HepG2 (cell line): ENCODE results near the gene RRP8. TPM values are rescaled to one million over a fixed set of nuclear protein-coding genes. Genes with fewer than 3 reads are reported as not detected.

ENCODE experiments used
- ATF7 ChIP-seq, 2 experiments: fragments of 450-650 bp in 1 of 2; sonication (generic) in 1 of 2; formaldehyde crosslinking in 1 of 2; IDR thresholded peaks; 2 replicates each; pipeline versions ENCODE4 v1.4.0 to v1.6.1; 2016 to 2020; ENCODE audit warnings: antibody characterized with exemption in 1 of 2, mild to moderate bottlenecking in 1 of 2, missing genetic modification reagents in 1 of 2
- BRCA1 ChIP-seq: sonication (generic); formaldehyde crosslinking; IDR thresholded peaks from 2 replicates; pipeline ENCODE4 v1.4.0; 2020; ENCODE audit warnings: missing genetic modification reagents
- CEBPB ChIP-seq: IDR thresholded peaks from 2 replicates; pipeline ENCODE4 v1.6.1; 2011; ENCODE audit warnings: low read depth, low read length, improper control_type of control experiment, borderline replicate concordance
- CSRNP2 ChIP-seq: sonication (generic); formaldehyde crosslinking; conservative IDR thresholded peaks from 2 replicates; pipeline ENCODE4 v1.8.0; 2022; ENCODE audit warnings: low read depth, missing genetic modification reagents
- DPF2 ChIP-seq: sonication (generic); formaldehyde crosslinking; IDR thresholded peaks from 2 replicates; pipeline ENCODE4 v1.4.0; 2020; ENCODE audit warnings: mild to moderate bottlenecking, low read depth, missing genetic modification reagents, borderline replicate concordance
- IKZF1 ChIP-seq: fragments of 450-650 bp; IDR thresholded peaks from 2 replicates; pipeline ENCODE4 v1.7.1; 2016
- JUN ChIP-seq: sonication (generic); formaldehyde crosslinking; IDR thresholded peaks from 2 replicates; pipeline ENCODE4 v1.4.0; 2020; ENCODE audit warnings: mild to moderate bottlenecking, missing genetic modification reagents
- KLF6 ChIP-seq: IDR thresholded peaks from 2 replicates; pipeline ENCODE4 v1.8.0; 2016; ENCODE audit warnings: missing biosample characterization, missing genetic modification reagents
- MBNL3 ChIP-seq: fragments of 250-450 bp; sonication (Bioruptor Pico); conservative IDR thresholded peaks from 2 replicates; pipeline ENCODE4 v1.8.0; 2022; ENCODE audit warnings: mild to moderate bottlenecking, inconsistent platforms
- MTERF4 ChIP-seq: sonication (generic); formaldehyde crosslinking; IDR thresholded peaks from 2 replicates; pipeline ENCODE4 v1.8.0; 2023; ENCODE audit warnings: mild to moderate bottlenecking, missing genetic modification reagents
- NFIB ChIP-seq: sonication (generic); formaldehyde crosslinking; IDR thresholded peaks from 2 replicates; pipeline ENCODE4 v1.9.0; 2021; ENCODE audit warnings: missing genetic modification reagents, mild to moderate bottlenecking, borderline replicate concordance
- NFKB2 ChIP-seq: sonication (generic); formaldehyde crosslinking; IDR thresholded peaks from 2 replicates; pipeline ENCODE4 v1.4.0; 2020; ENCODE audit warnings: missing genetic modification reagents, borderline replicate concordance
- PAF1 ChIP-seq: IDR thresholded peaks from 2 replicates; pipeline ENCODE4 v1.6.1; 2016; ENCODE audit warnings: missing genetic modification reagents, missing compliant biosample characterization
- PHF5A ChIP-seq: IDR thresholded peaks from one replicate; pipeline ENCODE4 v1.6.1; 2018; ENCODE audit warnings: low read depth, missing genetic modification reagents; ENCODE audit not compliant: unreplicated experiment
- PREB ChIP-seq: sonication (generic); formaldehyde crosslinking; IDR thresholded peaks from 2 replicates; pipeline ENCODE4 v1.4.0; 2020; ENCODE audit warnings: missing genetic modification reagents
- RARA ChIP-seq: IDR thresholded peaks from 2 replicates; pipeline ENCODE4 v1.6.1; 2016; ENCODE audit warnings: missing genetic modification reagents, missing compliant biosample characterization
- SAP130 ChIP-seq: IDR thresholded peaks from 2 replicates; pipeline ENCODE4 v1.6.1; 2016; ENCODE audit warnings: low read depth
- TAF1 ChIP-seq: sonication (generic); formaldehyde crosslinking; IDR thresholded peaks from 2 replicates; pipeline ENCODE4 v1.4.0; 2020; ENCODE audit warnings: missing genetic modification reagents
- ZC3H13 ChIP-seq: sonication (generic); formaldehyde crosslinking; IDR thresholded peaks from 2 replicates; pipeline ENCODE4 v1.8.1; 2023; ENCODE audit warnings: mild to moderate bottlenecking, missing genetic modification reagents, moderate library complexity
- ZFP82 ChIP-seq: sonication (generic); formaldehyde crosslinking; IDR thresholded peaks from 2 replicates; pipeline ENCODE4 v1.5.1; 2020; ENCODE audit warnings: mild to moderate bottlenecking, missing genetic modification reagents, borderline replicate concordance
- ZMAT5 ChIP-seq: sonication (generic); formaldehyde crosslinking; IDR thresholded peaks from 2 replicates; pipeline ENCODE4 v1.5.0; 2020; ENCODE audit warnings: mild to moderate bottlenecking, low read depth, missing genetic modification reagents, borderline replicate concordance
- ZNF10 ChIP-seq: sonication (generic); formaldehyde crosslinking; IDR thresholded peaks from 2 replicates; pipeline ENCODE4 v1.4.0; 2020; ENCODE audit warnings: mild to moderate bottlenecking, low read depth, missing genetic modification reagents, borderline replicate concordance
- ZNF235 ChIP-seq: sonication (generic); formaldehyde crosslinking; IDR thresholded peaks from 2 replicates; pipeline ENCODE4 v1.8.1; 2023; ENCODE audit warnings: mild to moderate bottlenecking, missing genetic modification reagents, borderline replicate concordance
- ZNF563 ChIP-seq: sonication (generic); formaldehyde crosslinking; IDR thresholded peaks from 2 replicates; pipeline ENCODE4 v1.8.0; 2022; ENCODE audit warnings: mild to moderate bottlenecking, moderate library complexity, missing genetic modification reagents
- polyA plus RNA-seq, 8 experiments: library from polyadenylated mRNA; depleted of rRNA in 3 of 8; stranded (reverse) in 7 of 8; unstranded in 1 of 8; fragments of >200 nt; fragmentation: Illumina TruSeq in 4 of 8; extraction: Trizol in 4 of 8; gene quantifications; 2 replicates each; pipeline versions ENCODE4 v1.2.1 to v1.2.3, GENCODE V29; 2011 to 2016; ENCODE audit warnings: low read depth in 4 of 8, missing spikeins in 1 of 8, mixed read lengths in 1 of 8; ENCODE audit not compliant: insufficient read depth in 1 of 8
- total RNA-seq, 5 experiments: library from RNA; depleted of rRNA; stranded (reverse); fragments of >200 nt; fragmentation: Illumina TruSeq; extraction: Trizol; gene quantifications; 2 replicates each; pipeline ENCODE4 v1.2.3, GENCODE V29; 2016; ENCODE audit warnings: low read depth in 1 of 5
- TF ChIP-seq, protein P1 (sequence below): sonication (generic); formaldehyde crosslinking; IDR thresholded peaks from 2 replicates; pipeline ENCODE4 v1.4.0; 2020; ENCODE audit warnings: missing genetic modification reagents, borderline replicate concordance

RRP8 gene
- total and polyA plus RNA-seq, 2 of the 13 experiments (the other 11 are each of a cell fraction or from before 2014, with no cell fraction given) = 7.2 to 21.6 TPM

DNA sequence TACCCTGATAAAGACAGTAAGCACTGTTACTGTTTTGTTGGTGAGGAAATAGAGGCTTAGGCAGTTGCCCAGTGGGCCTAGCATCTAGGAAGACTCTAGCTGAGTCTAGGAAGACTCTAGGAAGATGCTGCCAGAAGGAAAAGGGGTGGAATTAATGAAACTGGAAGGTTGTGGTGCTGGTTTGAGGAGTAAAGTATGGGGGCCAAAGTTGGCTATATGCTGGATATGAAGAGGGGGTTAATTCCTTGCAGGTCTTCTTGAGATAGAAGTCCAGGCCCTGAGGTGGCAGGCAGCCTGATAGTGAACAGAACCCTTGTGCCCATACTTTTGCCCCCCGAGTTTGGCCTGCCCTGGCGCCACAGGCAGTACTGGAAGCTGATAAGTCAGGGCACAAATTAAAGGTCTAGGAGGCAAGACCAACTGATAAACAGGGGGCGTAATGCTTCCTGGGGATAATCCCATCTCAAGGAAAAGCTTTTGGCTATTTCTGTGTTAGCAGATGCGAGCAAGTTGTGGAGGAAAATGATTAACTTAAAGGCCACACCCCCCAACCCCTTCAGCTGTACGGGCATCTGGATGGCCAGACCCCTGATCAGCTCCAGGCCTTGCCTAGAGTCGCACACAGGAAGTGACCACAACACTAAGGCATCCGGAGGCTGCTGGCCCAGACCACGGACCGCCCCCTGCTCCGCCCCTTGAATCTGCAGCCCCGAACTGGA is 3.2 kb upstream of the RRP8 start (continued):
- TF ChIP-seq ZNF563 (CRISPR knock-in tag) (no peak), MBNL3 (CRISPR knock-in tag) (no peak), PAF1 (no peak), CEBPB (no peak), PHF5A (CRISPR knock-in tag) (no peak), ZC3H13 (CRISPR knock-in tag) (no peak), TAF1 (CRISPR knock-in tag) (peak; percentile 31; the same call in 1 of the 2 replicates), NFIB (CRISPR knock-in tag) (no peak), JUN (CRISPR knock-in tag) (peak; percentile 97), RARA (CRISPR knock-in tag) (0 out of 2 replicates have a peak, but pooled peaks have one; percentile 8), ZNF10 (CRISPR knock-in tag) (no peak), CSRNP2 (CRISPR knock-in tag) (no peak), DPF2 (CRISPR knock-in tag) (no peak), ATF7 (IDR thresholded peaks at IDR 0.05) (peak; percentile 63), ATF7 (CRISPR knock-in tag; IDR thresholded peaks at IDR 0.05) (peak; percentile 96), ZMAT5 (CRISPR knock-in tag) (no peak), NFKB2 (CRISPR knock-in tag) (no peak), IKZF1 (no peak), ZFP82 (CRISPR knock-in tag) (no peak), BRCA1 (no peak), ZNF235 (CRISPR knock-in tag) (no peak), KLF6 (CRISPR knock-in tag) (no peak), MTERF4 (CRISPR knock-in tag) (no peak), SAP130 (CRISPR knock-in tag) (peak; percentile 91), PREB (no peak)
- TF ChIP-seq, protein P1, sequence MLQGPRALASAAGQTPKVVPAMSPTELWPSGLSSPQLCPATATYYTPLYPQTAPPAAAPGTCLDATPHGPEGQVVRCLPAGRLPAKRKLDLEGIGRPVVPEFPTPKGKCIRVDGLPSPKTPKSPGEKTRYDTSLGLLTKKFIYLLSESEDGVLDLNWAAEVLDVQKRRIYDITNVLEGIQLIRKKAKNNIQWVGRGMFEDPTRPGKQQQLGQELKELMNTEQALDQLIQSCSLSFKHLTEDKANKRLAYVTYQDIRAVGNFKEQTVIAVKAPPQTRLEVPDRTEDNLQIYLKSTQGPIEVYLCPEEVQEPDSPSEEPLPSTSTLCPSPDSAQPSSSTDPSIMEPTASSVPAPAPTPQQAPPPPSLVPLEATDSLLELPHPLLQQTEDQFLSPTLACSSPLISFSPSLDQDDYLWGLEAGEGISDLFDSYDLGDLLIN = no peak
